ENCODE measurements around the gene NUP210L. TPM values are rescaled to one million over a fixed set of nuclear protein-coding genes. Genes with fewer than 3 reads are reported as not detected.

Gene NUP210L
- total and polyA plus RNA-seq, 2 experiments from 2014 or later, result 0.10 TPM; not detected in 1

GRCh38 chr1:154157520-154158306 lies 2.8 kb upstream of the NUP210L start:
- H3F3A ChIP-seq (replicated peaks; ENCODE audit: low read depth), result peaks cover 29% of the 10 kb centered on the region; the same call in 1 of the 2 replicates
- Mint-ChIP-seq H3K27ac (peak overlapping the region; percentile 86), H3K4me3 (no peak overlapping the region), H3K36me3 (ENCODE audit: low read depth) (peaks cover 68% of the 10 kb centered on the region), H3K4me1 (peaks cover 32% of the 10 kb centered on the region), H3K27me3 (ENCODE audit: insufficient read depth, low read depth, poor library complexity) (peaks cover 5% of the 10 kb centered on the region), H3K9me3 (no peaks in the 10 kb centered on the region)
- peaks cover 27% of the 10 kb centered on the region for H4K20me1 ChIP-seq (replicated peaks; ENCODE audit: insufficient read depth)
- H3K9me2 ChIP-seq (ENCODE audit: insufficient read depth), result no peaks in the 10 kb centered on the region
- H3K36me3 ChIP-seq (ENCODE audit: insufficient read depth), result peaks cover 64% of the 10 kb centered on the region
- H3K27ac ChIP-seq (ENCODE audit: low read depth), result peak overlapping the region; percentile 81; the same call in 1 of the 2 replicates
- H3K79me2 ChIP-seq (replicated peaks; ENCODE audit: insufficient read depth), result peaks cover 27% of the 10 kb centered on the region
- ATAC-seq (no peak), DNase-seq (ENCODE audit: low spot score) (no peak)
- no peak overlapping the region for H2AFZ ChIP-seq
- TF ChIP-seq NANOG (IDR thresholded peaks at IDR 0.05; ENCODE audit: borderline replicate concordance) (no peak), ETS1 (IDR thresholded peaks at IDR 0.05) (no peak), EZH2 (IDR thresholded peaks at IDR 0.05; ENCODE audit: low read depth, unreplicated experiment) (no peak), ZNF331 (CRISPR knock-in tag; IDR thresholded peaks at IDR 0.05; ENCODE audit: low read depth) (no peak), POLR2AphosphoS5 (IDR thresholded peaks at IDR 0.05; ENCODE audit: low read depth) (no peak)
- peaks cover 11% of the 10 kb centered on the region for H3K4me1 ChIP-seq (ENCODE audit: insufficient read depth)
- no peak overlapping the region for H3K4me2 ChIP-seq
- no peaks in the 10 kb centered on the region for H3K27me3 ChIP-seq (ENCODE audit: insufficient read depth)
- H3K4me3 ChIP-seq, result no peak overlapping the region

- Mint-ChIP-seq H3K4me3 (no peak overlapping the region), H3K4me1 (peaks cover 32% of the 10 kb centered on the region), H3K36me3 (ENCODE audit: low read depth) (peaks cover 43% of the 10 kb centered on the region), H3K27me3 (ENCODE audit: insufficient read depth, low read depth, poor library complexity) (peaks cover 5% of the 10 kb centered on the region), H3K9me3 (no peaks in the 10 kb centered on the region), H3K27ac (no peak overlapping the region)
- Histone ChIP-seq H3K4me1 (ENCODE audit: insufficient read depth) (peaks cover 11% of the 10 kb centered on the region), H3K79me2 (replicated peaks; ENCODE audit: insufficient read depth) (peaks cover 3% of the 10 kb centered on the region; the same call in 1 of the 2 replicates), H3K9me2 (ENCODE audit: insufficient read depth) (no peaks in the 10 kb centered on the region), H3K4me3 (no peak overlapping the region), H2AFZ (no peak overlapping the region), H3K36me3 (ENCODE audit: insufficient read depth) (peaks cover 40% of the 10 kb centered on the region), H3K27me3 (ENCODE audit: insufficient read depth) (no peaks in the 10 kb centered on the region), H3K4me2 (peak overlapping the region; percentile 31), H3K27ac (ENCODE audit: low read depth) (peak overlapping the region; percentile 89), H4K20me1 (replicated peaks; ENCODE audit: insufficient read depth) (peaks cover 13% of the 10 kb centered on the region), H3F3A (replicated peaks; ENCODE audit: low read depth) (peaks cover 29% of the 10 kb centered on the region; the same call in 1 of the 2 replicates)
- peak; percentile 23 for DNase-seq (ENCODE audit: low spot score)
- no peak for ATAC-seq
- no peak for TF ChIP-seq ZNF331 (CRISPR knock-in tag; IDR thresholded peaks at IDR 0.05; ENCODE audit: low read depth)
Measured at GRCh38 chr1:154155251-154155650, 378 bp upstream of the NUP210L start.

- Mint-ChIP-seq H3K27ac (no peak overlapping the region), H3K27me3 (ENCODE audit: insufficient read depth, low read depth, poor library complexity) (peaks cover 5% of the 10 kb centered on the region), H3K4me3 (no peak overlapping the region), H3K9me3 (no peaks in the 10 kb centered on the region), H3K36me3 (ENCODE audit: low read depth) (peaks cover 31% of the 10 kb centered on the region), H3K4me1 (peaks cover 32% of the 10 kb centered on the region)
- peaks cover 5% of the 10 kb centered on the region for H4K20me1 ChIP-seq (replicated peaks; ENCODE audit: insufficient read depth)
- H3K36me3 ChIP-seq (ENCODE audit: insufficient read depth), result peaks cover 32% of the 10 kb centered on the region
- H3K4me2 ChIP-seq, result no peak overlapping the region
- H3K79me2 ChIP-seq (replicated peaks; ENCODE audit: insufficient read depth), result no peaks in the 10 kb centered on the region; the same call in 1 of the 2 replicates
- DNase-seq (ENCODE audit: low spot score), result no peak
- H3K27ac ChIP-seq (ENCODE audit: low read depth), result peak overlapping the region; percentile 41; the same call in 1 of the 2 replicates
- no peak overlapping the region for H3K4me3 ChIP-seq
- ATAC-seq, result no peak
- H3K9me2 ChIP-seq (ENCODE audit: insufficient read depth), result no peaks in the 10 kb centered on the region
- peaks cover 11% of the 10 kb centered on the region for H3K4me1 ChIP-seq (ENCODE audit: insufficient read depth)
- peaks cover 28% of the 10 kb centered on the region; the same call in 1 of the 2 replicates for H3F3A ChIP-seq (replicated peaks; ENCODE audit: low read depth)
- no peaks in the 10 kb centered on the region for H3K27me3 ChIP-seq (ENCODE audit: insufficient read depth)
- TF ChIP-seq CREB1 (CRISPR knock-in tag; IDR thresholded peaks at IDR 0.05; ENCODE audit: low read depth), result no peak
- no peak for TF ChIP-seq POLR2AphosphoS5 (IDR thresholded peaks at IDR 0.05; ENCODE audit: low read depth)
- no peak overlapping the region for H2AFZ ChIP-seq
Measured at GRCh38 chr1:154154053-154154452, 820 bp downstream of the NUP210L start.
